GM12892 (cell line): ENCODE results near the gene BCL11A.
"Not testable (repeated sequence)": the region's sequence is repeated elsewhere in the genome, so short reads cannot be mapped to it uniquely, and the experiment has no call there.

ENCODE experiments used
- DNase-seq: peaks from one replicate; pipeline ENCODE4 v3.0.0; 2011; ENCODE audit not compliant: insufficient read length
- FAIRE-seq: peaks from 2 replicates; lab custom pipeline; 2011; peaks lifted over from hg19 to GRCh38; lab: Jason Lieb, UNC
- POLR2A ChIP-seq: IDR thresholded peaks from 2 replicates; pipeline ENCODE4 v1.6.1; 2011; ENCODE audit warnings: low read depth, low read length, control low read depth
- POLR2AphosphoS5 ChIP-seq: IDR thresholded peaks from 2 replicates; pipeline ENCODE4 v1.6.1; 2011; ENCODE audit warnings: low read depth, low read length, control low read depth
- TAF1 ChIP-seq: IDR thresholded peaks from 2 replicates; pipeline ENCODE4 v1.6.1; 2011; ENCODE audit warnings: low read depth, mild to moderate bottlenecking, control low read depth, low read length, borderline replicate concordance

The BCL11A gene

GRCh38 chr2:60422826-60423483 is 130.5 kb downstream of the BCL11A start:
- no peak for FAIRE-seq
- DNase-seq = no peak
- TF ChIP-seq POLR2AphosphoS5 (no peak), TAF1 (no peak), POLR2A (no peak)

GRCh38 chr2:60417210-60417609 is 136.2 kb downstream of the BCL11A start:
- not testable (repeated sequence) for DNase-seq, FAIRE-seq

- TF ChIP-seq POLR2A (no peak), TAF1 (no peak), POLR2AphosphoS5 (no peak)
- no peak for FAIRE-seq
- DNase-seq = no peak
Observed at GRCh38 chr2:60416221-60417008, 137.0 kb downstream of the BCL11A start.

- FAIRE-seq (no peak), DNase-seq (no peak)
- no peak for TF ChIP-seq TAF1
- no peak for TF ChIP-seq POLR2AphosphoS5
- TF ChIP-seq POLR2A = no peak
Observed at GRCh38 chr2:60415814-60416213, 137.6 kb downstream of the BCL11A start.

GRCh38 chr2:60414495-60415138 is 138.8 kb downstream of the BCL11A start:
- FAIRE-seq = no peak
- no peak for DNase-seq
- no peak for TF ChIP-seq TAF1
- no peak for TF ChIP-seq POLR2A
- TF ChIP-seq POLR2AphosphoS5 = no peak

GRCh38 chr2:60413814-60414168 is 139.7 kb downstream of the BCL11A start:
- DNase-seq (peak; percentile 27), FAIRE-seq (peak; percentile 89)
- TF ChIP-seq TAF1 = no peak
- TF ChIP-seq POLR2A = no peak
- no peak for TF ChIP-seq POLR2AphosphoS5

GRCh38 chr2:60413069-60413813 is 140.2 kb downstream of the BCL11A start:
- FAIRE-seq (peak; percentile 53), DNase-seq (no peak)
- no peak for TF ChIP-seq POLR2A
- TF ChIP-seq POLR2AphosphoS5 = no peak
- TF ChIP-seq TAF1 = no peak

- DNase-seq = no peak
- TF ChIP-seq POLR2AphosphoS5 (no peak), TAF1 (no peak), POLR2A (no peak)
- no peak for FAIRE-seq
Observed at GRCh38 chr2:60412620-60413019, 140.8 kb downstream of the BCL11A start.

- no peak for FAIRE-seq
- TF ChIP-seq POLR2A (no peak), POLR2AphosphoS5 (no peak), TAF1 (no peak)
- DNase-seq = no peak
Observed at GRCh38 chr2:60412027-60412426, 141.4 kb downstream of the BCL11A start.

- no peak for TF ChIP-seq POLR2A
- TF ChIP-seq TAF1 = no peak
- no peak for TF ChIP-seq POLR2AphosphoS5
- no peak for DNase-seq
- no peak for FAIRE-seq
Observed at GRCh38 chr2:60411295-60411694, 142.2 kb downstream of the BCL11A start.

- DNase-seq (no peak), FAIRE-seq (no peak)
- TF ChIP-seq POLR2A = no peak
- TF ChIP-seq POLR2AphosphoS5 = no peak
- no peak for TF ChIP-seq TAF1
Observed at GRCh38 chr2:60410456-60411146, 142.9 kb downstream of the BCL11A start.
